A673 (cell line): Measurements from ENCODE around the gene CCL1. TPM values are rescaled to one million over a fixed set of nuclear protein-coding genes. Genes with fewer than 3 reads are reported as not detected.

Experiments
- BruUV-seq: library from RNA; stranded (reverse); fragments of 400-500 nt; replicated peaks from 2 replicates; lab custom pipeline; 2021; lab: Mats Ljungman, UMichigan
- CTCF ChIA-PET: fragments of 300-600 bp; sonication (Branson Sonifier 250); formaldehyde crosslinking; loops from one replicate; lab custom pipeline; 2022; ENCODE audit warnings: antibody characterized with exemption; lab: Charles Lee
- POLR2A ChIA-PET: fragments of 300-600 bp; sonication (Branson Sonifier 250); formaldehyde crosslinking; loops from one replicate; lab custom pipeline; 2022; ENCODE audit warnings: antibody characterized with exemption; ENCODE audit not compliant: low non-redundant PET; lab: Charles Lee
- DNase-seq: peaks from one replicate; pipeline ENCODE4 v3.0.0-alpha.2; 2015; ENCODE audit warnings: low spot score
- H3K27ac ChIP-seq: fragments of 200-600 bp; sonication (generic); 2 replicates; pipeline ENCODE4 v1.5.1; 2016; ENCODE audit warnings: mixed run types, low read depth, mild to moderate bottlenecking, mixed read lengths, antibody characterized with exemption, low read length; ENCODE audit not compliant: poor library complexity, severe bottlenecking
- H3K27me3 ChIP-seq: fragments of 200-600 bp; sonication (generic); replicated peaks from 2 replicates; pipeline ENCODE4 v1.6.1; 2017; ENCODE audit warnings: mixed run types, low read depth, mild to moderate bottlenecking, mixed read lengths, antibody characterized with exemption, low read length; ENCODE audit not compliant: insufficient read depth, poor library complexity
- H3K36me3 ChIP-seq: fragments of 200-600 bp; sonication (generic); 2 replicates; pipeline ENCODE4 v1.6.1; 2016; ENCODE audit warnings: mixed run types, mild to moderate bottlenecking, mixed read lengths, antibody characterized with exemption, low read length; ENCODE audit not compliant: insufficient read depth, poor library complexity, severe bottlenecking
- H3K4me1 ChIP-seq: fragments of 200-600 bp; sonication (generic); 2 replicates; pipeline ENCODE4 v1.6.1; 2017; ENCODE audit warnings: mixed run types, mild to moderate bottlenecking, mixed read lengths, antibody characterized with exemption, low read length; ENCODE audit not compliant: insufficient read depth, poor library complexity, severe bottlenecking
- H3K4me3 ChIP-seq: fragments of 200-600 bp; sonication (generic); 2 replicates; pipeline ENCODE4 v1.5.1; 2016; ENCODE audit warnings: low read depth, mixed run types, mild to moderate bottlenecking, mixed read lengths, low read length; ENCODE audit not compliant: poor library complexity, severe bottlenecking
- H3K9me3 ChIP-seq: fragments of 200-600 bp; sonication (generic); 2 replicates; pipeline ENCODE4 v1.6.1; 2016; ENCODE audit warnings: mixed run types, low read depth, mild to moderate bottlenecking, mixed read lengths, antibody characterized with exemption, low read length; ENCODE audit not compliant: poor library complexity, severe bottlenecking
- EZH2 ChIP-seq: fragments of 200-600 bp; sonication (generic); IDR thresholded peaks from 2 replicates; pipeline ENCODE4 v1.6.1; 2017; ENCODE audit warnings: borderline replicate concordance, low read depth, mild to moderate bottlenecking, mixed read lengths, antibody characterized with exemption, low read length; ENCODE audit not compliant: poor library complexity, severe bottlenecking
- intact Hi-C: fragments of 100-400 bp; cut with micrococcal nuclease; formaldehyde crosslinking; loops from one replicate; pipeline ENCODE4 v1.10.0; 2022; ENCODE audit not compliant: unreplicated experiment
- total RNA-seq: library from RNA; stranded (reverse); gene quantifications from 2 replicates; pipeline ENCODE4 v1.2.3, GENCODE V29; 2021
- TF ChIP-seq, protein P1 (sequence below): fragments of 300-800, 200-600 bp; sonication (generic); conservative IDR thresholded peaks from 2 replicates; pipeline ENCODE4 v1.5.1; 2017; ENCODE audit warnings: low read depth, mild to moderate bottlenecking, antibody characterized with exemption, low read length, moderate library complexity, mixed read lengths

The CCL1 gene
- total RNA-seq, 1 experiment from 2014 or later, result not detected

DNA sequence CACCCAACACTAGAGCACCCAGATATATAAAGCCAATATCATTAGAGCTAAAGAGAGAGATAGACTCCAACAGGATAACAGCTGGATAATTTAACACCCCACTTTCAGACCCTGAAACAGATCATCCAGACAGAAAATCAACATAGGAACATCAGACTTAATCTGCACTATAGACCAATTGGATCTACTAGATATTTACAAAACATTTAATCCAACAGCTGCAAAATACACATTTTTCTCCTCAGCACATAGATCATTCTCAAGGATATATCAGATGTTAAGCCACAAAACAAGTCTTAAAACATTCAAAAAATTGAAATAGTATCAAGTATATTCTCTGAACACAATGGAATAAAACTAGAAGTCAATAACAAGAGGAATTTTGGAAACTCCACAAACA, 10.8 kb downstream of the CCL1 start:
- POLR2A ChIA-PET, result no interaction called here
- intact Hi-C loops, result no loop called here
- TF ChIP-seq EZH2, result no peak
- TF ChIP-seq, protein P1, sequence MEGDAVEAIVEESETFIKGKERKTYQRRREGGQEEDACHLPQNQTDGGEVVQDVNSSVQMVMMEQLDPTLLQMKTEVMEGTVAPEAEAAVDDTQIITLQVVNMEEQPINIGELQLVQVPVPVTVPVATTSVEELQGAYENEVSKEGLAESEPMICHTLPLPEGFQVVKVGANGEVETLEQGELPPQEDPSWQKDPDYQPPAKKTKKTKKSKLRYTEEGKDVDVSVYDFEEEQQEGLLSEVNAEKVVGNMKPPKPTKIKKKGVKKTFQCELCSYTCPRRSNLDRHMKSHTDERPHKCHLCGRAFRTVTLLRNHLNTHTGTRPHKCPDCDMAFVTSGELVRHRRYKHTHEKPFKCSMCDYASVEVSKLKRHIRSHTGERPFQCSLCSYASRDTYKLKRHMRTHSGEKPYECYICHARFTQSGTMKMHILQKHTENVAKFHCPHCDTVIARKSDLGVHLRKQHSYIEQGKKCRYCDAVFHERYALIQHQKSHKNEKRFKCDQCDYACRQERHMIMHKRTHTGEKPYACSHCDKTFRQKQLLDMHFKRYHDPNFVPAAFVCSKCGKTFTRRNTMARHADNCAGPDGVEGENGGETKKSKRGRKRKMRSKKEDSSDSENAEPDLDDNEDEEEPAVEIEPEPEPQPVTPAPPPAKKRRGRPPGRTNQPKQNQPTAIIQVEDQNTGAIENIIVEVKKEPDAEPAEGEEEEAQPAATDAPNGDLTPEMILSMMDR, result no peak
- no peaks in the 10 kb centered on the region for H3K36me3 ChIP-seq
- no peaks in the 10 kb centered on the region for H3K9me3 ChIP-seq
- BruUV-seq, result no TSS peak
- H3K4me1 ChIP-seq, result no peaks in the 10 kb centered on the region
- CTCF ChIA-PET, result no interaction called here
- no peak for DNase-seq
- no peak overlapping the region for H3K4me3 ChIP-seq
- no peaks in the 10 kb centered on the region for H3K27me3 ChIP-seq
- H3K27ac ChIP-seq, result no peak overlapping the region

DNA sequence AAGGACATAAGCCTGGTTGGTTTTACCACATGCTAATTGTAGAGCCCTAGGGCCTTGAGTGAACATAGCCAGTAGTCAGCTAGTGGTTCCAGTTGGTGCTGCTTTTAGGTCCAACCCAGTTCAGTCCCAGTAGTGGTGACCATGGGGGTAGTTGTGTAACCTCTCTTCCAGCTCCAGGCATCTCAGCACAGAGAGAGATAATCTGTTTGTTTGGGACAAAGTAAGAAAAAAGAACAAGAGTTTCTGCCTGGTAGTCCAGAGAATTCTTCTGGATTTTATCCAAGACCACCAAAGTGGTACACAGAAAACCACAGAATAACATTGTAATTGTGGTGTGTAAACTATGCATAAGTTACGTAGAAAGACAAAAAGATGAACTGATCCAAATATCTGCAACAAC, 11.9 kb downstream of the CCL1 start:
- H3K36me3 ChIP-seq, result no peaks in the 10 kb centered on the region
- no peaks in the 10 kb centered on the region for H3K27me3 ChIP-seq
- no TSS peak for BruUV-seq
- DNase-seq, result no peak
- intact Hi-C loops, result no loop called here
- no peaks in the 10 kb centered on the region for H3K9me3 ChIP-seq
- ChIA-PET POLR2A (no interaction called here), CTCF (no interaction called here)
- TF ChIP-seq EZH2, result no peak
- TF ChIP-seq, protein P1, result no peak
- no peak overlapping the region for H3K4me3 ChIP-seq
- H3K4me1 ChIP-seq, result no peaks in the 10 kb centered on the region
- H3K27ac ChIP-seq, result no peak overlapping the region

DNA sequence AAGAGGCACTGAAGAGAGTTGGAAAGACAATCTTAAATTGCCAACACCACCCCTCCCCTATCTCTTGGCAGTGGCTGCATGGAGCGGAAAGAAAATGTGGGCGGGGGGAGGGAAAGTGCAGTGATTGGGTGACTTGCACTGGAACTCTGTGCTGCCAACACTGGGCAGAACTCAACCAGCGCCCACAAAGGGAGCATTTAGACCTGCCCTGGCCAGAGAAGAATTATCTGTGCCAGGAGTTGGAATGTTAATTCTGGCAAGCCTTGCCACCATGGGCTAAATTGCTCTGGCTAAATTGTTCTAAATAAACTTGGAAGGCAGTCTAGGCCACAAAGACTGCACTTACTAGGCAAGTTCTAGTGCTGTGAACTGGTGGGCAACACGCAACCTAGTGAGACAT, 13.3 kb downstream of the CCL1 start:
- no peak for DNase-seq
- Histone ChIP-seq H3K4me1 (no peaks in the 10 kb centered on the region), H3K27me3 (no peaks in the 10 kb centered on the region), H3K36me3 (no peaks in the 10 kb centered on the region), H3K27ac (no peak overlapping the region), H3K9me3 (no peaks in the 10 kb centered on the region), H3K4me3 (no peak overlapping the region)
- no peak for TF ChIP-seq EZH2
- TF ChIP-seq, protein P1, result no peak
- CTCF ChIA-PET, result no interaction called here
- BruUV-seq, result no TSS peak
- POLR2A ChIA-PET, result no interaction called here
- intact Hi-C loops, result no loop called here
